ENCODE measurements around the gene PHLDA3. TPM values are rescaled to one million over a fixed set of nuclear protein-coding genes. Genes with fewer than 3 reads are reported as not detected.
A peak's percentile ranks its signal among the peaks of the same experiment; 100 is the strongest.

The PHLDA3 gene
- total RNA-seq = 10 to 100 TPM; 39.9 to 48.5 TPM
- long read RNA-seq, transcript PHLDA3-202 (2 exons, 2,640 nt) = major isoform, 5 of 7 reads
- long read RNA-seq, partial matches to known transcripts = 0 of 7 reads
- long read RNA-seq, other reads (novel, unspliced or antisense) = 2 of 7 reads

DNA sequence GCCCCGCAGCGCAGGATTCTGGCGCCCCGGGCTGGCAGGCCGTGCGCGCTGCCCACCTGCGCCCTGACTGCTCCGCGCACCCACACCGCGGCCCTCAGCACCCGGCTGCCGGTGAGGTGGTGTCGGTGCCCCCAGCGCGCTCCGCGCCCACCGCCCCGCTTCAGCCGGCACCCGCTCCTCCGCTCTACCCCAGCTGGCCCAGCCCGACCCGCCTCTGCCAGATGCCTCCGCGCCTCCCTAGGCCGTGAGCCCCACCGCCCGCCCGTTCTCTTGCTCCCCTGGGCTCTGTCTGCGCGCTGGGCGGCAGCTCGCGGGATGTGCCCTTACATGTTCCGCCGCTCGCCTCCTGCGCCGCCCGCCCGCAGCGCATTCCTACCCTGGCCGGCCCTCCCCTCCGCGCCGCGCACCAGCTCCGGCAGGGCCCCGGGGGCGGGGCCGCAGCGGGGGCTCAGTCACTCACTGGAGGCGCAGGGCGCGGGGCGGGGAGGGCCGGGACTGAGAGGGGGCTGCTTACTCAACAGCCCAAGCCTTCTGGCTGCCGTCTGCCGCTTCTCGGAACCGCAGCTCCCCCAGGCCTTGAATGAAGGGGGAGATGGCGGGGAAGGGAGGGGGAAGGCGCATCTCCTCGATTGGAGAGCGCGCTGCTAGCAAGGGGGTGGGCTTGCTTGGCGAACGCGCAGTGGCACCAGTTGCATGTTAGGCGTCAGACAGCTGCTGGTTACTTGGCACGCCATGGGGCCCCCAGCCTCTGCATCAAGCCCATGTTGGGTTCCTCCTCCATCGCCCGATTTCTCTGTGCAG lies at the start of gene PHLDA3:
PHLDA3 (minus strand) TSS at position 345 of the 801 bp plus-strand sequence. CDS start 402 bp downstream, outside the sequence.
- intact Hi-C loops (cut with DNase I) = no loop called here
- DNase-seq (peak; percentile 91), ATAC-seq (peak; percentile 89 to 93)

DNA sequence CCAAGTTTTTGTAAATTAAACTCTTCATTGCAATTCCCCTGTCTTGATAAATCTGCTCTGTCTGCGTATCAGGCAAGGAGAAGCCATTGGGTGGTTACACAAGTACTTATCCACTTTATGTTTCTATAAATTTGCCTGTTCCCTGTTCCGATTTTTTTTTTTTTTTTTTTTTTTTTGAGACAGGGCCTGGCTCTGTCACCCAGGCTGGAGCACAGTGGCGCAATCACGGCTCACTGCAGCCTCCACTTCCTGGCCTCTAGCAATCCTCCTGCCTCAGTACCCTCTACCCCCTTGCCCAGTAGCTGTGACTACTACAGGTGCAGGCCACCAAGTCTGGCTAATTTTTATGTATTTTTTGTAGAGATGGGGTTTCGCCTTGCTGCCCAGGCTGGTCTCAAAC lies 49.1 kb upstream of the PHLDA3 start:
- ATAC-seq = no peak
- intact Hi-C loops (cut with DNase I) = loop anchor here (10.0 kb wide), 1 partner anchor 73 kb away; no protein-coding TSS in a partner anchor
- no peak for DNase-seq

DNA sequence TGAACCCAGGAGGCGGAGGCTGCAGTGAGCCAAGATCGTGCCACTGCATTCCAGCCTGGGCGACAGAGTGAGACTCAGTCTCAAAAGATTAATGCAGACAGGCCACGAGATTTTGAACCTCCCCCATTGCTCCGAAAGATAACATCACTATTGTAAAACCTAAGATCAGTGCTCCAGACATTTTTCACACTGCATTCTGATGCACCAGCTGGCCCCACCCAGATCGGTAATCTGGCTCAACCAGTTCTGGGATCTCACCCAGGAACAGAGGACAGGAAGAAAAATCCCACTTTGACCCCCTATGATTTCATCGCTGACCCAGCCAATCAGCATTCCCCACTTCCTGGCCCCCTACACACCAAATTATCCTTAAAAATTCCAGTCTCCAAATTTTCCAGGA lies 48.6 kb upstream of the PHLDA3 start:
- no peak for DNase-seq
- intact Hi-C loops (cut with DNase I) = loop anchor here (10.0 kb wide), 1 partner anchor 73 kb away; no protein-coding TSS in a partner anchor
- no peak for ATAC-seq

DNA sequence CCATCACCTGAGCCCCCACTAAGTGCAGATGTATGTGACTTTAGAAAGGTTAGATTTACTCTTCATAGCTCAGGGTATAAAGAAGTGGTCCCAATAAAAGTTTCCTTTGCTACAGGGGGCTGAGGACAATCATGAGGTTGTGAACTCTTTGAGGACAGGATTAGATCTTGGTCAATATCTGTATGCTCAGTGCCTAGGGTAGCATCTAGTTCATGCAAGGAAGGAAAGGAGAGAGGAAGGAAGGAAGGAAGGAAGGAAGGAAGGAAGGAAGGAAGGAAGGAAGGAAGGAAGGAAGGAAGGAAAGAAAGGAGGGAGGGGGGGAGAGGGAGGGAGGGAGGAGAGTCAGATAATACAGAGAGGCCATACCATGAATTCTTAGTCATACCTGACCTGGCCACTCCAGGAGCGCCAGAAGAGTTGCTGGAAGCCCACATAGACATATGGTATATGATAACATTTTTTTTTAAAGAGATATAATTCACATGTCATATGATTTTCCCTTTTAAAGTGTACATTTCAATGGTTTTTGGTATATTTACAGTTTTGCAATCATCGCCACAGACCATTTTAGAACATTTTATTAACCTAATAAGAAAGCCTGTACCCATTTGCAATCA lies 47.6 kb upstream of the PHLDA3 start:
- intact Hi-C loops (cut with DNase I) = loop anchor here (10.0 kb wide), 1 partner anchor 72 kb away; no protein-coding TSS in a partner anchor
- ATAC-seq (no peak), DNase-seq (no peak)

DNA sequence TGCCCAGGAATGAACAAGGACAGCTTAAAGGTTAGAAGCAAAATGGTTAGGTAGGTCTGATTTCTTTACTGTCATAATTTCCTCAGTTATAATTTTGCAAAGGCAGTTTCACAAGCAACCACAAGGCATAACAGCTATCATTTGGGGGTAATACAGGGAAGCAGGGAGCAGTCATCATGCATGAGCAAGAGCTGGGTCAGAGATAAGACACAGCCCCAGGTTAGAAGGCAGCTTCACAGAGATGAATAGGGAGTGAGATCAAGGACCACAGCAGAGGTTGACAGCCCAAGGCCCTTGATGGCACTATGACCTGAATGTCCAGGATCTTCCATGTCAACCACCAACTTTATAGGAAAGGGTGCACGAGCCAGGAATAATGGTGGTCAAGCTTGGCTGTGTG lies 46.9 kb upstream of the PHLDA3 start:
- ATAC-seq = no peak
- intact Hi-C loops (cut with DNase I) = loop anchor here (10.0 kb wide), 1 partner anchor 71 kb away; no protein-coding TSS in a partner anchor

DNA sequence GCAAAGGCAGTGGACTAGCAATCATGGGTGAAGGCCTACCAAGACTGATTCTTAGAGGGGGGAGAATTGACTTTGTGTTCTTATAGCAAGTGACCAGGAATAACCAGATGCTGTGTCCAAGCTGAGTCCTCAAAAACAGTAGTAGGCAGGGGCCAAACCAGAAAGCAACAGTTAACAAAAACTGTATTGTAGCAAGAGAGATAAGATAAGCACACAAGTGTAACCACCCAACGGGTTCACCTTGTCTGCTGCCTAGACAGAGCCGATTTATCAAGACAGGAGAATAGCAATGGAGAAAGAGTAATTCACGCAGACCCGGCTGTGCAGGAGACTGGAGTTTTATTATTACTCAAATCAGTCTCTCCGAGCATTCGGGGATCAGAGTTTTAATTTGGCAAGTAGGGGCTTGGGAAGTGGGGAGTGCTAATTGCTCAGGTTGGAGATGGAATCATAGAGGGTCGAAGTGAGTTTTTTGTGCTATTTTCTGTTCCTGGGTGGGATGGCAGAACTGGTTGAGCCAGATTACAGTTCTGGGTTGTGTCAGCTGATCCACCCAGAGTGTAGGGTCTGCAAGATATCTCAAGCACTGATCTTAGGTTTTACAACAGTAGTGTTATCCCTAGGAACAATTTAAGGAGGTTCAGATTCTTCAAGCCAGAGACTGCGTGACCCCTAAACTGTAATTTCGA lies 46.2 kb upstream of the PHLDA3 start:
- intact Hi-C loops (cut with DNase I) = loop anchor here (10.0 kb wide), 1 partner anchor 70 kb away; no protein-coding TSS in a partner anchor
- ATAC-seq (no peak), DNase-seq (no peak)

More for the DNA sequence above, 46.9 kb upstream of the PHLDA3 start:
- no peak for DNase-seq

DNA sequence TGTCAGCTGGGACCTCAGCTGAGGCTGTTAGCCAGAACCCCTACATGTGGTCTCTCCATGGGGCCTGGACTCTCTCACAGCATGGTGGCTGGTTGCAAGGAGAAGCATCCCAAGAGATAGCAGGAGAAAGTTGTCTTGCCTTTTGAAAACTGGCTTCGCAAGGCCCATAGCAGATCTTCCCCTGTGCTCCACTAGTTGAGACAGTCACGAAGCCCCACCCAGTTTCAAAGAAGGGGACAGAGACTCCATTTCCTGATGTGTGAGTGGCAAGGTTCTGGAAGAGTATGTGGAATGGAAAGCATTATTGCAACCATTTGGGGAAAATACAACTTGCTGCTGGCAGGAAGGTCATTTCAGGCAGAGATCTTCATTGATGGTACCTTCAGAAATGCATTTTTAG lies 45.5 kb upstream of the PHLDA3 start:
- intact Hi-C loops (cut with DNase I) = loop anchor here (10.0 kb wide), 1 partner anchor 70 kb away; no protein-coding TSS in a partner anchor
- DNase-seq (no peak), ATAC-seq (no peak)

DNA sequence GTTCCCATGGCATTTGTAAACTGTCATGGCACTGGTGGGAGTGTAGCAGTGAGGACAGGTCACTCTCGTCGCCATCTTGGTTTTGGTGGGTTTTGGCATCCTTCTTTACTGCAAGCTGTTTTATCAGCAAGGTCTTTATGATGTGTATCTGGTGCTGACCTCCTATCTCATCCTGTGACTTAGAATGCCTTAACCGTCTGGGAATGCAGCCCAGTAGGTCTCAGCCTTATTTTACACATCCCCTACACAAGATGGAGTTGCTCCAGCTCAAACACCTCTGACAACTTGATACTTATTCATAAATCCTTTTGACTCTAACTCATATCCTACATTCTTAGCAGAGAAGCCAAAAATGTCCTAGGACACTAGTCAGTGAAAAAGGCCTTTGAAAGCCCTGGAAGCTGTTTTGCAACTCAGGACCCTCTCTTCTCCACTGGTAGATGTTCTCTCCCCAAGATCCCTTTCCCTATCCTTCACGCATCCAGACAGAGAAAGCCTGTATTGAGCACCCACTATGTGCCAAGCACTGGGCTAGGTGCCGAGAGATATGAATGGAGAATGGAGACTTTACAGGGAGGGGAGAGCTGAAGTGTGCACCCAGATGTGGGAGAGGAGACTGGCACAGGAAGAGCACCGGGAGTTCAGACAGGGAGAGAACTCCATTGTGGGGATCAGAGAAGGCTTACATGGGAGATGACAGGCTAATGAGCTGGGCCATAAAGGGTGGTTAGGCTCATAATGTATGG lies 44.7 kb upstream of the PHLDA3 start:
- no peak for ATAC-seq
- intact Hi-C loops (cut with DNase I) = loop anchor here (1.0 to 10.0 kb wide), 3 partner anchors 31 to 69 kb away; no protein-coding TSS in a partner anchor
- DNase-seq = no peak

DNA sequence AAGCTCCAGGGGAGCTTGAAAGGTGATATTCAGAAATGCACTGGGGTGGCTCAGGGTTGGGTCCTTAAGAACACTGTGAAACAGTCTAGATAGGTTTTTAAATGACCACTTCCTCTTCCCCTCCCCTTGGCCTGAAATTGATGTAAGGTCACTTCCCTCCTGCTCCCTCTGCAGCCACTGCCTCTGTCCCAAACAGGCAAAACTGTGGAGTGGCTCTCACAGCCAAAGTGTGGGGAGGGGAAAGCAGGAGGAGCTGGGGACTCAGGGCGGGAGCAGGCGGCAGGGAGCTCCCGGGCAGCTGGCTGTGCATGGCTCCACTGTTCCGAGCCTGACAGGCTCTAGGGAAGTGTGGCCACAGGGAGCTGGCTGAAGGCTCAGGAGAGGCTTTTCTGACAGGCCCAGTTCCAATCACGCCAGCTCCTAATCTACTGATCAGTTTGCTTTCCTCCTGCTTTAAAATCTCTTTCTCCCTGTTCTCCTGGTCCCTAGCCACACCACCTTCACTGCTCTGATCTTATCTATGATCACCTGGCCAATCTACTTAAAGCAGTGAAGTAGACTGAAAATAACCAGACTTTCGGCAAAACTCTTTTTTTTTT lies 43.1 kb upstream of the PHLDA3 start:
- intact Hi-C loops (cut with DNase I) = loop anchor here (2.0 to 10.0 kb wide), 2 partner anchors 29 to 67 kb away; no protein-coding TSS in a partner anchor
- DNase-seq (peak; percentile 77), ATAC-seq (peak; percentile 78 to 83)

DNA sequence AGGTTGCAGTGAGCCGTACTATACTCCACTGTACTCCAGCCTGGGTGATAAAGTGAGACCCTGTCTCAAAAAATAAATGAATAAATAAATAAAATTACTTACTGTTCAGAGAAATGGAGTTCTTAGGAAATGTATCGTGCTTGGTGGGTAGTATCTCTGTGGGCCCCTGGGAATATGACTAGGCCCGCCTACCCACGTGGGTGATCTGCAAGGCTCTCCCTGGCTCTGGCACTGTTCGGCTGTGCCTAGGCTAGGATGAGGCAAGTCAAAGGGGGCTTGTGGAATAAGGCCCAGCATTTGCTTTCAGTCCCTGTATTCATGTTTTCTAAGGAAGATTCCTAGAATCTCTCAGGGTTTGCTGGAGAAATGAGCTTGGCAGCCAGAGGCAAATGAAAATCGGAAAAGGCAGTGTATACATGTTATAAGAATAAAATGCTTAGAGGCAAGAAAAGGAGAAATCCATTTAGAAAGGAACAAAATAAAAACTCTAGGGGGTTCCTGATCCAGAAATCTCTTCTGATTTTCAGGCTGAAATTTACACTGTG lies 42.5 kb upstream of the PHLDA3 start:
- ATAC-seq = no peak
- no peak for DNase-seq
- intact Hi-C loops (cut with DNase I) = loop anchor here (10.0 kb wide), 1 partner anchor 67 kb away; no protein-coding TSS in a partner anchor

DNA sequence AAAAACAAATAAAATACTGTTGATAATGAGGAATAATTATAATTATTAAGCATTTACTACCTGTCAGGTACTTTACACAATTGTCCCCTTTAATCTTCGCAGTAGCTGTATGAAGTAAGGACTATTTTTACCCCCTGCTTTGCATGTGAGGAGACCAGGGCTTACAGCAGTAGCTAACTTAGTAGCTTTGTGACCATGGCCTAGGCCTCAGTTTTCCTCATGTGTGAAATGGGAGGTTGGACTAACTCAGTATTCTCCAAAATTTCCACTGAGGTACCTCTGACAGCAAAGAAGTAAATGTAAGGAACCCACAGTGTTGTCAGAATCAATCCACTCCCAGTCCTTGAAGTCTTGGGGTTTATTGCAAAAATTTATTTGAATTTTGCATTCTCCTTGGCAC lies 41.7 kb upstream of the PHLDA3 start:
- no peak for ATAC-seq
- intact Hi-C loops (cut with DNase I) = loop anchor here (10.0 kb wide), 1 partner anchor 66 kb away; no protein-coding TSS in a partner anchor
- DNase-seq = no peak

DNA sequence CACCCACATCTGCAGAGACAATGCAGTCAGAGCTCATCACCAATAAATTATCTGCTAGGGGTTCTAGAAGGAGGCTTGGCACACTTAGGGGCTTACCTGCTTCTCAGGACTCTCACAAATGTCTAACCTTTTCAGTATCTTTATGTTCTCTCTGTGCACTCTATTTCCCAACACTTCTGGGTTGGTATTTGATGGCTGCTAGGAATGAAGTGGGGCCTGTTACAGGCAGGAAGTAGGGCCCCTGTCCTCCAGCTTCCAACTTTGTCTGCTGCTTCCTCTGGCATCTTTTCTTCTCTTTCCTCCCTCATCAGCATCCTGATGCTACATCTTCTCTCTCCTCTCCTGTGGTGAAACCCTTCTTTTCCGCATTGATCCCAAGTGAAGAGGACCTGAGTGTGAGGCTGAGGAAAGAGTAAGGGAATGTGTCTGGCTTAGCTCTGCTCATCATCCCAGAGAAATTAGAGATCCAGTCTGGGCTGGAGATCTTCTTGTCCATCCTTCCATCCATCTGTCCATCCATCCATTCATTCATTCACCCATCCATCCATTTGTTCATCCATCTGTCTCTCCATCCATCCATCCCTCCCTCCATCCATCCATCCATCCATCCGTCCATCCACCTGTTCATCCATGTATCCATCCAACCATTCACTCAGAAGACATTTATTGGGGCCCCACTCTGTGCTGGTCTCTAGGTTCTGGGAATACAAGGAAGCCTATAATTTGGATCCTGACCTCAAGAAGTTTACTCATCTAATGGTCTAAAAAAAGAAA lies 40.8 kb upstream of the PHLDA3 start:
- no peak for ATAC-seq
- no peak for DNase-seq
- intact Hi-C loops (cut with DNase I) = loop anchor here (10.0 kb wide), 1 partner anchor 65 kb away; no protein-coding TSS in a partner anchor

DNA sequence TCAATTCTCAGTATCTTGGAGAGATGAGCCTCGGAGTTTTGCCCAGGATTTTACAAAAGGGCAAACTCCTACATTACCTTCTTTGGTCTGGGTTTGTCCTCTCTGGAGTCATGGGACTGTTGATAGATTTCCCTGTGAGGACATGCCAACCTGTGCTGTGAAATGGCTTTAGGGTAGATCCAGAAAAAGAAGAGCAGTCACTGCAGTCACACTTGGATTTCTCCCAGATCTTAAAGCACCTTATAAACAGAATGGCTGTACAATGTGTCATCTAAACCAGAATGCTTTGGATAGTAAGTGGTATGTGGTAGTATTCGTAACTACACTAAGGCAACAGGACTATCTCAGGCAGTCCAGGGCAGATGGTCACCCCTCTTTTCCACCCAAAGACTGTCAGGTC lies 39.8 kb upstream of the PHLDA3 start:
- intact Hi-C loops (cut with DNase I) = no loop called here
- no peak for DNase-seq
- no peak for ATAC-seq

DNA sequence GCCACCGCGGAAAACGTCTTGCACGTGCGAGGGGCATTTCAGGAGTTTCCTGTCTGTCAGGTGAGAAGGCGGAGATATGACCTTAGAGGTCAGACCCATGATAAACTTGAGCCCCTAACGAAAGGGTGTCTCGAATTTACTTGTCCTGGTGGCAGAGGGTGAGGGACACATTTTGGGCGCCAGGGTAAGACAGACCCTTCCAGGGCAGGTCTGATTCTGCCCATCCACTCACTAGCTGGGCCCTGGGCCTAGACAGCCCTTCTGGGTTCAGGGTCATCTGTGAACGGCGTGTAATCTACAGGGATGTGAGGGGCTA lies 38.3 kb upstream of the PHLDA3 start:
- DNase-seq (no peak), ATAC-seq (no peak)
- intact Hi-C loops (cut with DNase I) = no loop called here

DNA sequence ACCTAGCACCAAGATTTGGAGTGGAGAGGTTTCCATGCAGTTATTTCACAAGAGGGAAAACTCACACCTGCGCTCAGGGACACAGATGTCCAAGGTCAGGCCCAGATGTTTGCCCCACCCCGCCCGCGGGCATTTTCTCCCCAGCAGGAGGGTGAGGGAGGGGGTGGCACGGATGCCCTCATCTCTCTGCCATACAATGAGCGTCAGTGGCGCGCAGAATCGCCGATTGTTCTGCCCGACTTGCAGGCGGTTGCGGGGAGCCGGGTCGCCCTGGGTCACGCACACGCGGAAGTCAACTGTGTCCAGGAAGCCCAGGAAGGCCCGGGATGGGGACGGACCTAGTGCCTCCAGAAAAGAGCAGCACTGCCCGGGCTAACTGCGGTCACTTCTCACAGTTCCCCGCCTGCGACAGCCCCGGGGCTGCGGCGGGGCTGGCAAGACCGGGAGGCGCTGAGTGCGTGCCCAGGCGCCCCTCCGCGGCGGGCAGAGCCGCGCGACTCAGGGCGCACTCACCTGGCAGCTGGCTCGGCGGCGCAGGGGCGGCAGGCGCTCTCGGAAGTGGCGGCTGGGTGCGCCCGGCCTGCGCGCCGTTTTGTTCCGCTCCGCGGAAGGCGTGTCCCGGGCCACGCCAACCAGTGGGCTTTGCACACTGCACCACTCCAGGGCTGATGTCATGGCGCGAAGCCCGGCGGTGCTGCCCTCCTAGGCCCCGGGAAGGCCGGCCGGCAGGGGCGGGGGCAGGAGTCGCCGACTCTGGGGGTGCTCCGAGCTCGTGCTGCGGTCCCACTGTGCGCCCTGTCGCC lies 37.8 kb upstream of the PHLDA3 start, which contains the start of gene CSRP1:
CSRP1 (minus strand) TSS at position 567 of the 803 bp plus-strand sequence. CDS start 10,820 bp downstream, outside the sequence.
- intact Hi-C loops (cut with DNase I) = no loop called here
- ATAC-seq (peak; percentile 91 to 93), DNase-seq (peak; percentile 93)

DNA sequence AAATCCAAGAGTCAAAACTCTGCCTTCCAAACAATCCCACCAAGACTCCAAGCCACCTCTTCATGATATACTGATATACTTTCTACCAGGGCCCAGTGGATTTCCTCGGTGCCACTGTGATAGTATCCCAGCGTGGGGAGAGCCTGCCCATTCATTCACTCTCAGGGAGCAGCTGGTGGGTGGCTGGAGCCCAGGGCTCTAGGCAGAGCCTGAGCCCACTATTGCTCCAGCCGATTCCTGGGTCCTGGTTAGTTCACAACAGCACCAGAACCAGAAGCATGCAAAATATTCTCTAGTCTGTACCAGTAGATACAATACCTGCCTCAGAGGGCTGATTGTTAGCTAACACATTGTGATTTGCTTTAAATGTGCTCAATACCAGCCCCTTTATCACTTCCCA lies 37.1 kb upstream of the PHLDA3 start:
- intact Hi-C loops (cut with DNase I) = no loop called here
- ATAC-seq (no peak), DNase-seq (no peak)
